ENCODE measurements around the gene DCAKD.

DCAKD gene

DNA sequence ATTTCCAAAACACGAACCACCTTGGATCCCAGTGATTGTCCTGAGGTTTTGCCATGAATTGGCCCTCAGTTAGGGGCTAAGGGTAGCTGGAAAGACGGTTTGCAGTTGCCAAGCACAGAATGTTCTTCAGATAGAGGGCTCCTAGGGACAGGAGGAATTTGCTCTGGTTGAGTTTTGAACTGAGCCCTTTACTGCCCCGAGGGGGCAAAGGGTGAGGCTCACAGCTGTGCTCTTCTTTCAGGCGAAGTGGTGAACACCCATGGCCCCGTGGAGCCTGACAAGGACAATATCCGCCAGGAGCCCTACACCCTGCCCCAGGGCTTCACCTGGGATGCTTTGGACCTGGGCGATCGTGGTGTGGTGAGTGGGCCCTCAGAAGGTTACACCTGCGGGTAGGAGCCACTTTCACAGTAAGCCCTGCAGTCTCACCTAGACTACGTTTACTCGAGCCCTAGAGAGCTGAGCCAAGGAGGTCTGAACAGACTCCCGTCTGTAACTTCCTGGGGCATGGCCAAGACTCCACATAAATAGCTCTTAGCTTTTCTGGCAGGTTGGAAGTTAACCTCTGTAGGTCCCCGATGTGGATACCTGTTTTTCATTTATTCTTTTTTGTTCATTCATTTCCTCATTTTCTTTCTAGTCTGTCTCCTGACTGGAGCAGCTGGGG lies 42.1 kb upstream of the DCAKD start:
- no peak for DNase-seq (ENCODE audit: low spot score)
- TF ChIP-seq, protein P1, sequence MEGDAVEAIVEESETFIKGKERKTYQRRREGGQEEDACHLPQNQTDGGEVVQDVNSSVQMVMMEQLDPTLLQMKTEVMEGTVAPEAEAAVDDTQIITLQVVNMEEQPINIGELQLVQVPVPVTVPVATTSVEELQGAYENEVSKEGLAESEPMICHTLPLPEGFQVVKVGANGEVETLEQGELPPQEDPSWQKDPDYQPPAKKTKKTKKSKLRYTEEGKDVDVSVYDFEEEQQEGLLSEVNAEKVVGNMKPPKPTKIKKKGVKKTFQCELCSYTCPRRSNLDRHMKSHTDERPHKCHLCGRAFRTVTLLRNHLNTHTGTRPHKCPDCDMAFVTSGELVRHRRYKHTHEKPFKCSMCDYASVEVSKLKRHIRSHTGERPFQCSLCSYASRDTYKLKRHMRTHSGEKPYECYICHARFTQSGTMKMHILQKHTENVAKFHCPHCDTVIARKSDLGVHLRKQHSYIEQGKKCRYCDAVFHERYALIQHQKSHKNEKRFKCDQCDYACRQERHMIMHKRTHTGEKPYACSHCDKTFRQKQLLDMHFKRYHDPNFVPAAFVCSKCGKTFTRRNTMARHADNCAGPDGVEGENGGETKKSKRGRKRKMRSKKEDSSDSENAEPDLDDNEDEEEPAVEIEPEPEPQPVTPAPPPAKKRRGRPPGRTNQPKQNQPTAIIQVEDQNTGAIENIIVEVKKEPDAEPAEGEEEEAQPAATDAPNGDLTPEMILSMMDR (IDR thresholded peaks at IDR 0.05; ENCODE audit: extremely low read depth, insufficient read depth, missing control alignments): no peak
- in situ Hi-C loops (cut with MboI; ENCODE audit: low pct_unique_long_range_greater_than_20kb, low sequenced_read_pairs, unreplicated experiment): no loop called here

DNA sequence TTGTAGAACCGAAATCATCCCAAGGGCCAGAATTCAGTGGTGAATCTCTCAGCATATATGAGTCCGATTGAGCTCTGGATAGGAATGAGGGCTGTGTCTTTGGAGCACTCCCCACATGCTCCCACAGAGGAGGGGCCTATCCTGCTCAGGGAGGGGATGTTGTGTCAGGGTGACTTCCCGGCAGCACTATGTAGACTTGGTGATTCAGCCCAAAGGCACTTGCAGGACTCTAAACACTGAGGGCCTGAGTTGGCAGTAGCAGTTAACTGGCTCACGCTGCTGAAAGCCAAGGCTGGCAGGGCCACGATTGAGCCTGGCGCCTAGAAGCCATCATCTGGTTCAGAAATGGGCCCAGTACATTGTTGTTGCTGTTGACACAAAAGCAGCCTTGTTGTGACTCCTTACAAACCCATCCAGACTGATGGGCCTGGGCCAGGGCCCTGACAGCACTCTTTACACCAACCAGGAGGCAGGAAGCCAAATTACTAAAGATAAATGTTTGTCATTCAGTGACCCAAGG lies 41.5 kb upstream of the DCAKD start:
- TF ChIP-seq, protein P1 (IDR thresholded peaks at IDR 0.05; ENCODE audit: extremely low read depth, insufficient read depth, missing control alignments): no peak
- DNase-seq (ENCODE audit: low spot score): no peak
- in situ Hi-C loops (cut with MboI; ENCODE audit: low pct_unique_long_range_greater_than_20kb, low sequenced_read_pairs, unreplicated experiment): no loop called here

DNA sequence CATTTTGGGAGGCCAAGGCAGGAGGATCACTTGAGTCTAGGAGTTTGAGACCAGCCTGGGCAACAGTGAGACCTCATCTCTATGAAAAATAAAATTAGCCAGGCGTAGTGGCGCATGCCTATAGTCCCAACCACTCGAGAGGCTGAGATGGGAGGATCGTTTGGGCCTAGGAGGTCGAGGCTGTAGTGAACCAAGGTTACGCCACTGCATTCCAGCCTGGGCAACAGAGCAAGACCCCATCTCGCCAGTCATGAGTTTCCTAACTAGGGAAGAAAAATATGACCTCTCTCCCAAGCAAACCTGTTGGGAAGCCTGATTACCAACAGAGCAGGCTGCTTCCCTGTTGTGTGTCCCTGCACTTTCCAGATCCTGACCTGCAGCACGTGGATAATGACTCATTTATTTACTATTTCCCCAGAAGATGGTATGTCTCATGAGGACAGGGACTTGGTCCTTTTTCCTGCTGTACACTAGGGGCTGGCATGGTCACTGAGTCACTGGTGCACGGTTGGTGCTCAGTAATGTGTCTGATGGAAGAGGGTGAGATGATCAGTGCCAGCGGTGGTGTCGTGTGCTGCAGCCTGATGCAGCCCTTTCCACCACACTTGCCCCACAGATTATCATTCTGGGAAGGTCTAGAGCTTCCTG lies 40.5 kb upstream of the DCAKD start:
- TF ChIP-seq, protein P1 (IDR thresholded peaks at IDR 0.05; ENCODE audit: extremely low read depth, insufficient read depth, missing control alignments): no peak
- no peak for DNase-seq (ENCODE audit: low spot score)
- in situ Hi-C loops (cut with MboI; ENCODE audit: low pct_unique_long_range_greater_than_20kb, low sequenced_read_pairs, unreplicated experiment): no loop called here

DNA sequence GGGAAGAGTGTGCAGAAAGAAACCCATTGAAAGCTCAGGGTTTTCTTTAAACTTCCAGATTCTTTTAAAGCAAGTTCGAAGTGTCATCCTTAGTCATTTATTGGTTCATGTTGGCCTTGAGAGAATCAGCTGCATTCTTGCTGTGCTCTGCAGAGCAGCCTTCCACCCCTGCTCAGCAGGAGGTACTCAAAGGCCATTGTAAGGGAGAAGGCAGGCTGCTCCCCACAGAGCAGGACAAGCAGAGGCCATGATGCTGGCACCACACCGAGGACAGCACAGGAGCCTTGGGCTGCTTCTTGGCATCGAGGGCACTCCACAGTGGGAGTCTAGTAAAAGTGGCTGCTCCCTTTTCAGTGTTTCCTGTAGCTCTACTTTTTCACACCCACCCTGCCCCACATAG lies 39.3 kb upstream of the DCAKD start:
- TF ChIP-seq, protein P1 (IDR thresholded peaks at IDR 0.05; ENCODE audit: extremely low read depth, insufficient read depth, missing control alignments): no peak
- in situ Hi-C loops (cut with MboI; ENCODE audit: low pct_unique_long_range_greater_than_20kb, low sequenced_read_pairs, unreplicated experiment): no loop called here
- DNase-seq (ENCODE audit: low spot score): no peak

DNA sequence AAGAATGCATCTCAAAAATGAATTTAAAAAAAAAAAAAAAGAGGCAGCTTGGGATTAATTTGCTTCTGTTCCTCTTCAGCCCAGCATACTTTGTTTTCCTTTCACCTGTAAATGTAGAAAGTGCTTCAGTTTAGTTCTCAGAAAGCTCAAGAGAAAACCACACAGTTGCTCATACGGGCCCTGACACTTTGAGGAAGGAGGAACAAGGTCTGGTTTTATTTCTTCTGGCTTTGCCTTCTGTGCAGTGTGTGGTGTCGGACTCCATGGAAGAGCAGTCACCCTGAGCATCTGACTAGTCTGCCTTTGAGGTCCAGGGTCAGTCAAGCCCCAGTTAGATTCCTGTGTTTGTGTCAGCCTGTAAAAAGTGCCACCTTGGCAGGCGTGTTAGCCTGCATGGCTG lies 37.3 kb upstream of the DCAKD start:
- TF ChIP-seq, protein P1 (IDR thresholded peaks at IDR 0.05; ENCODE audit: extremely low read depth, insufficient read depth, missing control alignments): no peak
- DNase-seq (ENCODE audit: low spot score): no peak
- in situ Hi-C loops (cut with MboI; ENCODE audit: low pct_unique_long_range_greater_than_20kb, low sequenced_read_pairs, unreplicated experiment): no loop called here

DNA sequence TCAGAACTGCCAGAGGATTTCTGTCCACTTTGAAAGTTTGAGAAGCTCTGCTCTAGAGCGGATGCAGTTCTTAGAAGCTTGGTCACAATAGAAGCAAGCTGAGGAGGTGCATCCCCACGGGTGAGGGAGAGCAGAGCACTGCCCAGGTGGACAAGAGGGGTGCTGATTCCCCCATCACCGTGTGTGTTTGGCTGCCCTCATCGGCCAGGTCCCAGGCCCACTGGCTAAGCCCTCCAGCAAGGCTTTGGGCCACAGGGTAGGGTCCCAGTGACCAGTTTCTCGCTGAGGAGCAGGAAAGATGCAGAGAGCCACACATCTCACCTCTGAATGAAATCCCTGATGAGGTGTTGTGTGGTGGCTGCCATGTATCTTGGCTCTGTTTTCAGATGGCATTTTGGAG lies 36.5 kb upstream of the DCAKD start:
- in situ Hi-C loops (cut with MboI; ENCODE audit: low pct_unique_long_range_greater_than_20kb, low sequenced_read_pairs, unreplicated experiment): no loop called here
- TF ChIP-seq, protein P1 (IDR thresholded peaks at IDR 0.05; ENCODE audit: extremely low read depth, insufficient read depth, missing control alignments): no peak
- DNase-seq (ENCODE audit: low spot score): no peak

All from GM13977 (cell line).